ENCODE results near the gene PYCR2. TPM values are rescaled to one million over a fixed set of nuclear protein-coding genes. Genes with fewer than 3 reads are reported as not detected.
A peak's percentile ranks its signal among the peaks of the same experiment; 100 is the strongest.

The PYCR2 gene
- total RNA-seq, 4 donors from 2014 or later: 28.8 to 53.8 (median 43.3) TPM

DNA sequence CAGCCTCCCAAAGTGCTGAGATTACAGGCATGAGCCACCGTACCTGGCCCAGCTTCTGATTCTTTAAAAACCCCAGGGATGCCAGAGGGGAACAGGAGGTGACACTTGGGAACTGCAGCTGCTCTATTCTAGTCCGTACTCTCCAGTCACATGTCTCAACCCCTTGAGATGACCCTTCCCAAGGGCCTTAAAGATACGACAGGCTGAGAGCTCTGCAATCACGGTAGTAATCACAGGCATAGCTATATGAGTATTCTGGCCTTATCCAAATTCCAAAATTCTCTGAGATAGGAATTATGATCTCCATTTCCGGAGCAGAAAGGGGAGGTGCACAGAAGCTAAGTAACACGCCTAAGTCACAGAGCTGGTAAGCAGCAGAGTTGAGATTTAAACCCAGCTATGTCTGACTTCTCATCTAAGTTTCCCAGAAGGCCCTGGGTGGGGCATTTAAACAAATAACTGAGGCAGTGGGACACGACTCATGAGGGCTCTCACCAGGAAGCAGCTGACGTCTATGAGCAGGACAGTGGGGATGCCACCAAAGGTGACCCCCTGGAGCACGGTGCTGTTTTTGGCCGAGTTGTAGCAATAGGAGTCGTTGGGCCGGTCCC, 47.0 kb downstream of the PYCR2 start:
- Histone ChIP-seq H3K27ac (peak overlapping the region; percentile 95), H3K4me3 (no peak overlapping the region), H3K36me3 (peaks cover 47% of the 10 kb centered on the region), H3K4me1 (peaks cover 60% of the 10 kb centered on the region), H3K27me3 (no peaks in the 10 kb centered on the region), H3K9me3 (no peaks in the 10 kb centered on the region)
- TF ChIP-seq, protein P1, sequence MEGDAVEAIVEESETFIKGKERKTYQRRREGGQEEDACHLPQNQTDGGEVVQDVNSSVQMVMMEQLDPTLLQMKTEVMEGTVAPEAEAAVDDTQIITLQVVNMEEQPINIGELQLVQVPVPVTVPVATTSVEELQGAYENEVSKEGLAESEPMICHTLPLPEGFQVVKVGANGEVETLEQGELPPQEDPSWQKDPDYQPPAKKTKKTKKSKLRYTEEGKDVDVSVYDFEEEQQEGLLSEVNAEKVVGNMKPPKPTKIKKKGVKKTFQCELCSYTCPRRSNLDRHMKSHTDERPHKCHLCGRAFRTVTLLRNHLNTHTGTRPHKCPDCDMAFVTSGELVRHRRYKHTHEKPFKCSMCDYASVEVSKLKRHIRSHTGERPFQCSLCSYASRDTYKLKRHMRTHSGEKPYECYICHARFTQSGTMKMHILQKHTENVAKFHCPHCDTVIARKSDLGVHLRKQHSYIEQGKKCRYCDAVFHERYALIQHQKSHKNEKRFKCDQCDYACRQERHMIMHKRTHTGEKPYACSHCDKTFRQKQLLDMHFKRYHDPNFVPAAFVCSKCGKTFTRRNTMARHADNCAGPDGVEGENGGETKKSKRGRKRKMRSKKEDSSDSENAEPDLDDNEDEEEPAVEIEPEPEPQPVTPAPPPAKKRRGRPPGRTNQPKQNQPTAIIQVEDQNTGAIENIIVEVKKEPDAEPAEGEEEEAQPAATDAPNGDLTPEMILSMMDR (IDR thresholded peaks at IDR 0.05): no peak
- no peak for TF ChIP-seq EP300 (IDR thresholded peaks at IDR 0.05)
- no peak for TF ChIP-seq POLR2AphosphoS5 (IDR thresholded peaks at IDR 0.05)
- no peak for TF ChIP-seq POLR2A (IDR thresholded peaks at IDR 0.05)
- 81% methylated on average over 11 of the region's 12 CpGs for WGBS
- DNase-seq (ENCODE audit: low spot score in 2 of 2): no peak

DNA sequence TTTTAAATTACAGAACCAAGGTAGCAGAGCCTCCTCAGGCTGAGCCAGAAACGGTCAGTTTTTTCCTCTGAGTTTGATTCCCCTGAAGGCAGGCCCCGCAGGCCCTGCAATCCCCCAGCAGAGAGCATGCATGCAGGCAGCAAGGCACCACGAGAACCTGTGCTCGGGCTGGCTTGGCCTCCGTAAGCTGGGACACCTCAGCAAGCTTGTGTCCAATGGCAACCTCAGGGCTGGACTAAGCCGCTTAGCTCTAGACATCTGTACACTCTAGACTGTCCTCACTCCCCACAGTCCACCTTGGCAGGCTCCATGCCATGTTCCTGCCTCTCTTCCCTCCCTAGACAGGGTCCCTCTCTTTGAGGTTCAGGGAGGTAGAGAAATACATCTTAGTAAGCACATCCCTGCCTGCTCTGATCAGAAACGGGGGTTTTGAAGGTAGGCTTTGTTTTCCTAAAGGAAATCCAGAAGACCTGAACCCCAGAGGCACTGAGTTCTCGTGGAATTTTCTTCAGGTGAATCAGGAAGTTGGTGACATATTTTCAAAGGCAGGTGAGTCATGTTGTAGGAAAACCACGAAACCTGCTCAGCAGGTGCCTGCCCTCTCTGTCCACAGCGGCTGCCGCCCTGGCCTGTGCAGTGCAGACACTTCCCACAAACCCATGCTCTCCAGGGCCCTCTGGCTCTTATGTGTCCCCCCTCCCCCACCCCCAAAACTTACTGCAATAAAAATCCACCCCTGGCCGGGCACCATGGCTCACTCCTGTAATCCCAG, 48.8 kb downstream of the PYCR2 start:
- no peaks in the 10 kb centered on the region for H3K9me3 ChIP-seq
- peaks cover 64% of the 10 kb centered on the region for H3K36me3 ChIP-seq
- DNase-seq (ENCODE audit: low spot score in 2 of 2): no peak
- 67% methylated on average over 8 of the region's 12 CpGs for WGBS
- H3K4me1 ChIP-seq: peaks cover 45% of the 10 kb centered on the region
- TF ChIP-seq EP300 (IDR thresholded peaks at IDR 0.05) (no peak), POLR2A (IDR thresholded peaks at IDR 0.05) (no peak), POLR2AphosphoS5 (IDR thresholded peaks at IDR 0.05) (no peak)
- TF ChIP-seq, protein P1 (IDR thresholded peaks at IDR 0.05): no peak
- peak overlapping the region; percentile 51 for H3K27ac ChIP-seq
- H3K4me3 ChIP-seq: no peak overlapping the region
- no peaks in the 10 kb centered on the region for H3K27me3 ChIP-seq

GRCh38 chr1:225874431-225874830, 49.6 kb downstream of the PYCR2 start:
- TF ChIP-seq, protein P1 (IDR thresholded peaks at IDR 0.05): no peak
- TF ChIP-seq POLR2A (IDR thresholded peaks at IDR 0.05): no peak
- no peak for TF ChIP-seq EP300 (IDR thresholded peaks at IDR 0.05)
- TF ChIP-seq POLR2AphosphoS5 (IDR thresholded peaks at IDR 0.05): no peak
- H3K9me3 ChIP-seq: no peaks in the 10 kb centered on the region
- H3K36me3 ChIP-seq: peaks cover 71% of the 10 kb centered on the region
- H3K4me3 ChIP-seq: no peak overlapping the region
- H3K27me3 ChIP-seq: no peaks in the 10 kb centered on the region
- no peak for DNase-seq (ENCODE audit: low spot score in 2 of 2)
- peak overlapping the region; percentile 51 for H3K27ac ChIP-seq
- peaks cover 37% of the 10 kb centered on the region for H3K4me1 ChIP-seq
- 93% methylated on average over 11 of the region's 11 CpGs for WGBS

DNA sequence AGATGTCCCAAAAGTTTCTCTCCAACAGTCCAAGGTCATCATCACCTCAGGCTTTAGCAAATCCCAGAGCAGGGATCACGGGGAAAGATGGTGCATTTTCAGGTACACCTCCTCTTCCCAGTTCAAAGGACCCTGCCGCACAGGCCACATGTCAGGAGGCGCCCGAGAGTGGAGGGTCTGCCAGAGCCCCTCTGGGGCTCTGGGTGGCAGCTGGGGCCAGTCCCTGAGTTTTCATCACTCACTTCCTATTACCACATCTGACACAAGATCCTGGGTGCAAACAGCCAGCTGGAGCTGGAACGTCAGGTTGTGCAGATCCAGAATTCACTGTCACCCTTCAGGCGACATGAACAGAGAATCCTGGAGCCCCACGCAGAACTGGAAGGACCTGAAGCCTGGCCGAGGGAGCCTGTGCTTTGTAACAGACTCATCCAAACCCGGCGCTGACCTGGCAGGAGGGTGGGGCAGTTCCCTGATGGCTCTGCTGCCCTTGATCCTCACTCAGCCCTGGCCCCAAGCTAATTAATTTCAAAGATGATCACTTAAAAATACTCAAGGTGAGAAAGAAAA, 50.7 kb downstream of the PYCR2 start:
- WGBS: 83% methylated on average over 9 of the region's 10 CpGs

More for the DNA sequence above, 50.7 kb downstream of the PYCR2 start:
- H3K27ac ChIP-seq: no peak overlapping the region
- no peak for TF ChIP-seq EP300 (IDR thresholded peaks at IDR 0.05)
- TF ChIP-seq POLR2A (IDR thresholded peaks at IDR 0.05): no peak
- TF ChIP-seq, protein P1 (IDR thresholded peaks at IDR 0.05): no peak
- H3K4me1 ChIP-seq: peaks cover 27% of the 10 kb centered on the region
- peaks cover 82% of the 10 kb centered on the region for H3K36me3 ChIP-seq
- no peaks in the 10 kb centered on the region for H3K27me3 ChIP-seq
- DNase-seq (ENCODE audit: low spot score in 2 of 2): no peak
- H3K9me3 ChIP-seq: no peaks in the 10 kb centered on the region
- H3K4me3 ChIP-seq: no peak overlapping the region

All from suprapubic skin (tissue), 4 donors.